Right kidney (tissue), 9 donors: ENCODE data around the gene CLDN19.

Experiments used
- DNase-seq: peaks from one replicate; pipeline ENCODE4 v3.0.0-alpha.2; 2016
- long read RNA-seq, 8 donors: transcript quantifications; one replicate each; lab custom pipeline, GENCODE V29; 2026

Gene CLDN19
- long read RNA-seq, donor 1, transcript CLDN19-202 (4 exons, 1,586 nt): major isoform, 19 of 28 reads
- long read RNA-seq, donor 1, partial matches to known transcripts: 5 of 28 reads
- long read RNA-seq, donor 1, other reads (novel, unspliced or antisense): 0 of 28 reads
- long read RNA-seq, donor 2, transcript CLDN19-202 (4 exons, 1,586 nt): major isoform, 12 of 14 reads
- long read RNA-seq, donor 2, partial matches to known transcripts: 0 of 14 reads
- long read RNA-seq, donor 2, other reads (novel, unspliced or antisense): 0 of 14 reads
- long read RNA-seq, donor 3, transcript CLDN19-202 (4 exons, 1,586 nt): major isoform, 13 of 16 reads
- long read RNA-seq, donor 3, partial matches to known transcripts: 0 of 16 reads
- long read RNA-seq, donor 3, other reads (novel, unspliced or antisense): 0 of 16 reads
- long read RNA-seq, donor 4, transcript CLDN19-202 (4 exons, 1,586 nt): major isoform, 21 of 27 reads
- long read RNA-seq, donor 4, transcript CLDN19-201 (5 exons, 2,859 nt): minor isoform, 6 of 27 reads
- long read RNA-seq, donor 4, partial matches to known transcripts: 0 of 27 reads
- long read RNA-seq, donor 4, other reads (novel, unspliced or antisense): 0 of 27 reads
- long read RNA-seq, donor 5, transcript CLDN19-201 (5 exons, 2,859 nt): minor isoform, 5 of 22 reads
- long read RNA-seq, donor 5, transcript CLDN19-202 (4 exons, 1,586 nt): major isoform, 17 of 22 reads
- long read RNA-seq, donor 5, partial matches to known transcripts: 0 of 22 reads
- long read RNA-seq, donor 5, other reads (novel, unspliced or antisense): 0 of 22 reads
- long read RNA-seq, donor 6, transcript CLDN19-202 (4 exons, 1,586 nt): major isoform, 24 of 37 reads
- long read RNA-seq, donor 6, partial matches to known transcripts: 10 of 37 reads
- long read RNA-seq, donor 6, other reads (novel, unspliced or antisense): 0 of 37 reads
- long read RNA-seq, donor 7, transcript CLDN19-202 (4 exons, 1,586 nt): major isoform, 51 of 70 reads
- long read RNA-seq, donor 7, transcript CLDN19-201 (5 exons, 2,859 nt): minor isoform, 13 of 70 reads
- long read RNA-seq, donor 7, partial matches to known transcripts: 5 of 70 reads
- long read RNA-seq, donor 7, other reads (novel, unspliced or antisense): 0 of 70 reads
- long read RNA-seq, donor 8, transcript CLDN19-202 (4 exons, 1,586 nt): major isoform, 27 of 37 reads
- long read RNA-seq, donor 8, transcript CLDN19-201 (5 exons, 2,859 nt): minor isoform, 10 of 37 reads
- long read RNA-seq, donor 8, partial matches to known transcripts: 0 of 37 reads
- long read RNA-seq, donor 8, other reads (novel, unspliced or antisense): 0 of 37 reads

- peak; percentile 65 for DNase-seq
Measured at GRCh38 chr1:42739753-42740700, at the start of gene CLDN19. CLDN19 (minus strand) TSS chr1:42740236; CDS start chr1:42740063, 173 bp downstream.

GRCh38 chr1:42788021-42788420, 48.0 kb upstream of the CLDN19 start:
- no peak for DNase-seq

- no peak for DNase-seq
Measured at GRCh38 chr1:42786097-42786496, 46.1 kb upstream of the CLDN19 start.

- DNase-seq: peak; percentile 56
Measured at GRCh38 chr1:42784946-42785693, 45.1 kb upstream of the CLDN19 start, which contains the start of gene TMEM269. TMEM269 (plus strand) TSS chr1:42784991; CDS start chr1:42789894, 4,903 bp downstream.

- no peak for DNase-seq
Measured at GRCh38 chr1:42784547-42784945, 44.5 kb upstream of the CLDN19 start.

GRCh38 chr1:42783092-42783491, 43.1 kb upstream of the CLDN19 start:
- DNase-seq: no peak

- DNase-seq: no peak
Measured at GRCh38 chr1:42780176-42780575, 40.1 kb upstream of the CLDN19 start.

GRCh38 chr1:42779725-42780124, 39.7 kb upstream of the CLDN19 start:
- no peak for DNase-seq

GRCh38 chr1:42777852-42778251, 37.8 kb upstream of the CLDN19 start:
- no peak for DNase-seq

- no peak for DNase-seq
Measured at GRCh38 chr1:42776502-42776901, 36.5 kb upstream of the CLDN19 start.

- DNase-seq: no peak
Measured at GRCh38 chr1:42774928-42775526, 35.0 kb upstream of the CLDN19 start.

- no peak for DNase-seq
Measured at GRCh38 chr1:42773420-42773819, 33.4 kb upstream of the CLDN19 start.

- no peak for DNase-seq
Measured at GRCh38 chr1:42769811-42770210, 29.8 kb upstream of the CLDN19 start.

- DNase-seq: no peak
Measured at GRCh38 chr1:42768172-42768571, 28.1 kb upstream of the CLDN19 start.

- no peak for DNase-seq
Measured at GRCh38 chr1:42767510-42768000, 27.5 kb upstream of the CLDN19 start.

GRCh38 chr1:42766741-42767509, 26.9 kb upstream of the CLDN19 start, which contains the start of the genes C1orf50 and P3H1:
C1orf50 (plus strand) TSS chr1:42767249; CDS start chr1:42767312, 63 bp downstream.
P3H1 (minus strand) TSS chr1:42767028; CDS start chr1:42766971, 57 bp downstream.
- DNase-seq: peak; percentile 94

GRCh38 chr1:42765832-42766740, 26.1 kb upstream of the CLDN19 start:
- peak; percentile 72 for DNase-seq
